Mesendoderm (in vitro differentiated cells): Measurements from ENCODE around the gene KCNN1.

ENCODE experiments used
- DNase-seq: peaks from one replicate; pipeline ENCODE4 v3.0.0; 2013
- H2AK5ac ChIP-seq: 2 replicates; pipeline ENCODE4 v1.6.1; 2013; ENCODE audit warnings: low read length, inconsistent platforms
- H2BK120ac ChIP-seq: 2 replicates; pipeline ENCODE4 v1.6.1; 2013; ENCODE audit warnings: low read depth, mild to moderate bottlenecking, low read length, moderate library complexity, mixed read lengths
- H2BK15ac ChIP-seq: replicated peaks from 2 replicates; pipeline ENCODE4 v1.6.1; 2013; ENCODE audit warnings: low read depth, mild to moderate bottlenecking, moderate library complexity
- H2BK5ac ChIP-seq: 2 replicates; pipeline ENCODE4 v1.6.1; 2013; ENCODE audit warnings: low read length, inconsistent platforms
- H3K18ac ChIP-seq: 2 replicates; pipeline ENCODE4 v1.6.1; 2013; ENCODE audit warnings: mild to moderate bottlenecking, low read length, mixed read lengths
- H3K23ac ChIP-seq: one replicate; pipeline ENCODE4 v1.6.1; 2013; ENCODE audit warnings: low read length
- H3K27ac ChIP-seq: 2 replicates; pipeline ENCODE4 v1.5.1; 2013; ENCODE audit warnings: low read depth, mild to moderate bottlenecking, inconsistent platforms, low read length, moderate library complexity
- H3K27me3 ChIP-seq: 2 replicates; pipeline ENCODE4 v1.6.1; 2013; ENCODE audit warnings: low read length, control low read depth, mild to moderate bottlenecking, inconsistent platforms; ENCODE audit not compliant: insufficient read depth, poor library complexity
- H3K36me3 ChIP-seq: 2 replicates; pipeline ENCODE4 v1.6.1; 2013; ENCODE audit warnings: low read length, inconsistent platforms; ENCODE audit not compliant: control insufficient read depth, insufficient read depth
- H3K4ac ChIP-seq: one replicate; pipeline ENCODE4 v1.6.1; 2013; ENCODE audit warnings: low read depth, mild to moderate bottlenecking, low read length, moderate library complexity
- H3K4me1 ChIP-seq: 2 replicates; pipeline ENCODE4 v1.6.1; 2013; ENCODE audit warnings: low read depth, low read length, inconsistent platforms; ENCODE audit not compliant: control insufficient read depth
- H3K4me2 ChIP-seq: 2 replicates; pipeline ENCODE4 v1.6.1; 2013; ENCODE audit warnings: low read length
- H3K4me3 ChIP-seq: 2 replicates; pipeline ENCODE4 v1.5.1; 2013; ENCODE audit warnings: mild to moderate bottlenecking, low read length
- H3K56ac ChIP-seq: one replicate; pipeline ENCODE4 v1.6.1; 2013; ENCODE audit warnings: low read length
- H3K79me1 ChIP-seq: 2 replicates; pipeline ENCODE4 v1.6.1; 2013; ENCODE audit warnings: low read length, inconsistent platforms
- H3K79me2 ChIP-seq: 2 replicates; pipeline ENCODE4 v1.6.1; 2013; ENCODE audit warnings: mild to moderate bottlenecking, low read length; ENCODE audit not compliant: control insufficient read depth, insufficient read depth
- H3K9ac ChIP-seq: 2 replicates; pipeline ENCODE4 v1.6.1; 2013; ENCODE audit warnings: low read length, inconsistent platforms
- H4K5ac ChIP-seq: one replicate; pipeline ENCODE4 v1.6.1; 2013; ENCODE audit warnings: low read length
- H4K8ac ChIP-seq: one replicate; pipeline ENCODE4 v1.6.1; 2013; ENCODE audit warnings: low read depth, mild to moderate bottlenecking, control low read depth, low read length, moderate library complexity
- WGBS: extraction: QIAGEN DNeasy Blood & Tissue Kit; methylation state at CpG from one replicate; pipeline ENCODE4 v1.1.7; 2013; ENCODE audit warnings: low lambda C conversion rate, missing lambda C conversion rate; ENCODE audit not compliant: insufficient coverage; ENCODE audit errors: extremely low coverage; 5-methylcytosine and 5-hydroxymethylcytosine counted together

Gene KCNN1

GRCh38 chr19:17949956-17950309 is 17.0 kb upstream of the KCNN1 start:
- Histone ChIP-seq H3K36me3 (no peaks in the 10 kb centered on the region), H3K27ac (no peak overlapping the region), H3K4me3 (no peak overlapping the region), H2BK15ac (no peak overlapping the region), H3K79me1 (no peaks in the 10 kb centered on the region), H4K5ac (no peak overlapping the region), H2BK5ac (no peak overlapping the region), H3K18ac (no peak overlapping the region), H4K8ac (no peak overlapping the region), H3K23ac (no peak overlapping the region), H2AK5ac (no peak overlapping the region), H3K9ac (no peak overlapping the region), H3K56ac (no peak overlapping the region), H3K4ac (no peak overlapping the region), H2BK120ac (no peak overlapping the region), H3K4me1 (peaks cover 2% of the 10 kb centered on the region), H3K27me3 (peaks cover 42% of the 10 kb centered on the region), H3K79me2 (no peaks in the 10 kb centered on the region), H3K4me2 (peak overlapping the region; percentile 11)
- DNase-seq: peak; percentile 42
- WGBS: no CpG with 5 or more reads among the region's 11 CpGs

- peaks cover 42% of the 10 kb centered on the region for H3K27me3 ChIP-seq
Observed at GRCh38 chr19:17950310-17951156, 16.4 kb upstream of the KCNN1 start.

DNA sequence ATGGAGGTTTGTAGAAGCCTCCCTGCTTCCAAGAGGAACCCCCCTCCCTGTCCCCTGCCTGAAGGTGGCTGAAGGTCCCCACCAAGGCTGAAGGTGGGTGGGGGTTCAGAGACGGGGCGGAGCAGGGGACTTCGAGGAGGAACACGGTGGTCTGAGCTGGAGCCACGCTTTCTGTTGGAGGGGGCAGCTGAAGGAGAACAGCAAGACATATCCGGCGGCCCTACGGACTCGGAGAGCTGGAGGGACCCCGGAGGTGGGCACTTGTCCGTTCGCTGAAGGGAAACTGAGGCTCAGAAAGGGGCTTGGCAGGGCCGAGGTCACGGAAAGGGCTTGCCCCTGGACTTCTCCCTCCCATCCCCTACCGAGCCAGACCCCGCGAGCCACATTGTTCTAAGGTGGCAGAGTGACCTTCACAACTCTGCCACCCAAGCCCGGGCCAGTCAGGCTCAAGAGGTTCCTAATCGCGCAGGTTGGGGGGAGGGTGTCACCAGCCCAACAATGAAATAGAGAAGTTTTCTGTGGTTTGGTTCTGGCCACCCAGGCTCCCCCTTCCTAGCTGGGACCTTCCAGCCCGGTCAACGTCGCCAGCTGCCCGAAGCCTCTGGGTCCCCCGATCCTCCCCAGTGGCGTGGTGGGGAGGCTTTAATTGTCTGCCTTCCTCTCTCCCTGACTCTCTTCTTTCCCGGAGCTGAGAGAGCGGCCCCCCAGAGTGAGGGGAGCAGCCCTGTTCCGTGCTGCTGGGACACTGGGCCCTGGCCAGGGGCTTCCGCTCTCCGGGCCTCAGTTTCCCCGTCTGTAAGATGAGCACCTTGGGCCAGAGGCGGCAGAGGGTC is 15.5 kb upstream of the KCNN1 start:
- Histone ChIP-seq H2AK5ac (no peak overlapping the region), H3K4me3 (no peak overlapping the region), H3K79me2 (no peaks in the 10 kb centered on the region), H3K23ac (no peak overlapping the region), H4K8ac (no peak overlapping the region), H3K18ac (peak overlapping the region; percentile 43), H2BK15ac (no peak overlapping the region), H3K27ac (no peak overlapping the region), H3K36me3 (no peaks in the 10 kb centered on the region), H2BK5ac (no peak overlapping the region), H3K4ac (no peak overlapping the region), H3K4me1 (peaks cover 2% of the 10 kb centered on the region), H4K5ac (no peak overlapping the region), H3K56ac (peak overlapping the region; percentile 8), H3K4me2 (no peak overlapping the region), H3K27me3 (peaks cover 42% of the 10 kb centered on the region), H3K79me1 (no peaks in the 10 kb centered on the region), H3K9ac (no peak overlapping the region), H2BK120ac (no peak overlapping the region)
- DNase-seq: no peak
- WGBS: no CpG with 5 or more reads among the region's 33 CpGs

More at GRCh38 chr19:17950310-17951156, 16.4 kb upstream of the KCNN1 start:
- Histone ChIP-seq H3K27ac (no peak overlapping the region), H3K56ac (peak overlapping the region; percentile 68), H2BK5ac (no peak overlapping the region), H3K79me2 (no peaks in the 10 kb centered on the region), H3K4me3 (no peak overlapping the region), H3K9ac (peak overlapping the region; percentile 41), H3K4me1 (peaks cover 2% of the 10 kb centered on the region), H2BK120ac (no peak overlapping the region), H3K18ac (peak overlapping the region; percentile 43), H3K79me1 (no peaks in the 10 kb centered on the region), H3K36me3 (no peaks in the 10 kb centered on the region), H4K5ac (no peak overlapping the region), H2AK5ac (no peak overlapping the region), H4K8ac (no peak overlapping the region), H3K4ac (no peak overlapping the region), H3K23ac (no peak overlapping the region), H2BK15ac (no peak overlapping the region), H3K4me2 (peak overlapping the region; percentile 22)
- WGBS: no CpG with 5 or more reads among the region's 48 CpGs
- DNase-seq: no peak

DNA sequence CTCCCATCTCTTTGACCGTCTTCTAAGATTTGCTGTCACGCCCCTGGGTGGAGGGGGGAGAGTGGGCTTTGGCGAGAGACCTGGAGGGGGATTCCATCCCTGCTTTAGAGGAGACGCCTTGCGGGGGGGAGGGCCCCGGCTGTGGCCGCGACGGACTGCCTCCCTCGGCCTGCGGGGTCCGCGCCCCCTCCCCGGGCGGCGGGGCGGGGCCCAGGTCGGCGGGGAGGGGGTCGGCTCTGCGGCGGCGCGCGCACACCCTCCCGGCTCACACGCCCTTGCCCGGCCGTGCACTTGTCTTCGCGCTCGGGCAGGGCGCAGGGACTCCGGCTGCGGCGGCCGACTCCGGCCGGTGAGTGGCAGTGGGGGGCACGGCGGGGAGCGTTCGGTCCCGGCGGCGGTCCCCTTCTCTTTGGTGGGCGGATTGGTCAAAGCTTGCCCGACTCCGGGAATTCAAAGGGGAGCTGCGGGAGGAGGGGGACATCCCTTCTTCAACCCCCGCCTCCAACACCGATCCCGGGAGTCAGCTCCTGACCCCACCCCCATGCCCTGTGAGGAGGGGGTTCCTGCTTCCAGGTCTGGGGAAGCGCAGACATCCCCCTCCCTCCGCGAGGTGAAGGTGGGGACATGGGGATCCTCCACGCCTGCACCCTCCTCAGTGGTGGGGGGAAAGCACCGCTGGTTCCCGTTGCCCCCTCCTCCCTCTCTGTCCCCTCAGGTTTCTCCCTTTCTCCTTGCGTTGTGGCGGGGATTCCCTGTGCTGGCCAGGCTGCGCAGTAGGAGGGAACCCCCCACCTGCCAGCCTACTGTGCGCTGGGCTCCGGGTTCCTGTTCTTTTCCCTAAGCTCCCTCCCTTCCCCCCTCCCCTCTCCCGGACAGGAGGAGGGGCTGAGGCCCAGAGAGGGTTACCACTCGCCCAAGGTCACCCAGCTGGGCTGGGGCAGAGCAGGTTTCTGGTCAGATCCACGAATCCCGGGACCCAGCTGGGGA is 14.6 kb upstream of the KCNN1 start:
- H3K27ac ChIP-seq: no peak overlapping the region
- no CpG with 5 or more reads among the region's 68 CpGs for WGBS
- no peak for DNase-seq

DNA sequence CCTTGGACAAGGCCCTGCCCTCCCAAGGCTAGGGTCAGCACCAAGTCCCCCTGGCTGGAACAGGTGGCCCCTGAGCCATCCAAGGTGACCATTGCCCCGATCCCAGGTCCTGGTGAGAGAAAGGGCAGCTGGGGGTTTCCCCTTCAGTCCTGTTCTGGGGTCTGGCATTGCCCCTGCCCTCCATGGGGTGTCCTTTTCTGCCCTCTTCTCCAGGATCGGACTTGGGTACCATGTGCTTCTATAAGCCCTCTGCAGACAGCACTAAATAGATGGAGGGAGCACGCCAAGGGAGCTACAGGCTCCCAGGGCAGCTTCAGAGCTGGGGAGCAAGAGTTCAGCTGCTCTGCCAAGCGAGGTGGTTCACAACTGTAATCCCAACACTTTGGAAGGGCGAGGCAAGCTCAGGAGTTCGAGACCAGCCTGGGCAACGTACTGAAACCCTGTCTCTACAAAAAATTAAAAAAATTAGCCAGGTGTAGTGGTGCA is 13.5 kb upstream of the KCNN1 start:
- Histone ChIP-seq H3K79me1 (no peaks in the 10 kb centered on the region), H3K36me3 (no peaks in the 10 kb centered on the region), H3K18ac (no peak overlapping the region), H3K56ac (no peak overlapping the region), H4K8ac (no peak overlapping the region), H2BK15ac (no peak overlapping the region), H3K9ac (no peak overlapping the region), H2BK5ac (no peak overlapping the region), H2AK5ac (no peak overlapping the region), H3K4me1 (peaks cover 2% of the 10 kb centered on the region), H3K27me3 (peaks cover 42% of the 10 kb centered on the region), H3K4ac (no peak overlapping the region), H3K23ac (no peak overlapping the region), H3K4me2 (no peak overlapping the region), H3K4me3 (no peak overlapping the region), H3K27ac (no peak overlapping the region), H2BK120ac (no peak overlapping the region), H4K5ac (no peak overlapping the region), H3K79me2 (no peaks in the 10 kb centered on the region)
- DNase-seq: no peak
- WGBS: no CpG with 5 or more reads among the region's 7 CpGs

More for the DNA sequence above, 14.6 kb upstream of the KCNN1 start:
- Histone ChIP-seq H3K4ac (no peak overlapping the region), H3K27me3 (peaks cover 42% of the 10 kb centered on the region), H3K9ac (no peak overlapping the region), H2BK120ac (no peak overlapping the region), H4K5ac (no peak overlapping the region), H3K4me1 (peaks cover 2% of the 10 kb centered on the region), H2BK5ac (no peak overlapping the region), H3K4me3 (no peak overlapping the region), H2BK15ac (no peak overlapping the region), H3K18ac (no peak overlapping the region), H3K23ac (no peak overlapping the region), H3K36me3 (no peaks in the 10 kb centered on the region), H2AK5ac (no peak overlapping the region), H3K79me1 (no peaks in the 10 kb centered on the region), H3K56ac (peak overlapping the region; percentile 3), H3K79me2 (no peaks in the 10 kb centered on the region), H4K8ac (no peak overlapping the region), H3K4me2 (peak overlapping the region; percentile 22)
